LoVo (cell line): Measurements from ENCODE around the gene ZBTB7C.

Experiments
- DNase-seq: peaks from one replicate; pipeline ENCODE4 v3.0.0-alpha.2; 2016; ENCODE audit warnings: low spot score

Gene ZBTB7C

GRCh38 chr18:47992976-47993375 is 416.2 kb downstream of the ZBTB7C start:
- DNase-seq: no peak

GRCh38 chr18:47992266-47992665 is 416.9 kb downstream of the ZBTB7C start:
- DNase-seq: no peak

- no peak for DNase-seq
Measured at GRCh38 chr18:47990981-47991380, 418.2 kb downstream of the ZBTB7C start.

GRCh38 chr18:47987388-47987699 is 421.8 kb downstream of the ZBTB7C start:
- DNase-seq: no peak

GRCh38 chr18:47986620-47987387 is 422.4 kb downstream of the ZBTB7C start:
- DNase-seq: no peak

- no peak for DNase-seq
Measured at GRCh38 chr18:47985866-47986265, 423.3 kb downstream of the ZBTB7C start.

- no peak for DNase-seq
Measured at GRCh38 chr18:47984991-47985390, 424.2 kb downstream of the ZBTB7C start.

- DNase-seq: no peak
Measured at GRCh38 chr18:47983946-47984345, 425.2 kb downstream of the ZBTB7C start.

- DNase-seq: no peak
Measured at GRCh38 chr18:47983055-47983454, 426.1 kb downstream of the ZBTB7C start.

- DNase-seq: no peak
Measured at GRCh38 chr18:47981830-47982229, 427.4 kb downstream of the ZBTB7C start.

- no peak for DNase-seq
Measured at GRCh38 chr18:47981320-47981719, 427.9 kb downstream of the ZBTB7C start.

GRCh38 chr18:47979611-47980200 is 429.5 kb downstream of the ZBTB7C start:
- no peak for DNase-seq

- no peak for DNase-seq
Measured at GRCh38 chr18:47978603-47979002, 430.6 kb downstream of the ZBTB7C start.

- DNase-seq: no peak
Measured at GRCh38 chr18:47978141-47978540, 431.0 kb downstream of the ZBTB7C start.
